ENCODE results near the gene SERINC3. TPM values are rescaled to one million over a fixed set of nuclear protein-coding genes. Genes with fewer than 3 reads are reported as not detected.

The SERINC3 gene
- total and polyA plus RNA-seq, 2 donors (not counting 1 experiment from before 2014, with no cell fraction given) = 31.4 to 51.6 TPM

DNA sequence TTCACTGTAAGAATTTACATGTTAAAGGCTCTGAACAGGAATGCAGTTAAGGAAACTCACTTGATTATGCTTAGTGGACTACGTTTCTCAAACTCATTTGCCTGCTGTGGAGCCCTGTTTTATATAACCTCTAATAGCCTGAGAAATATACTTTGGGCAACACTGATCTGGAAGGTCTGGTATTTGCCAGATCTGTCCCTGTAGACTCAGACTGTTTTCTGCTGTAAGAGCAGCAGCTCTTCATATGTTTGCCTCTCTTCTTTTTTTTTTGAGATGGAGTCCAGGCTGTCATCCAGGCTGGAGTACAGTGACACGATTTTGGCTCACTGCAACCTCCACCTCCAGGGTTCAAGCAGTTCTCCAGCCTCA lies 36.1 kb downstream of the SERINC3 start:
- no peaks in the 10 kb centered on the region for H3K27me3 ChIP-seq (replicated peaks in 1 of 4; ENCODE audit: control extremely low read depth in 1 of 4, control insufficient read depth in 3 of 4, insufficient read depth in 4 of 4, low read length in 3 of 4)
- DNase-seq (no peak), ATAC-seq (ENCODE audit: low read depth) (no peak)
- H3K36me3 ChIP-seq (replicated peaks in 1 of 2; ENCODE audit: control extremely low read depth in 1 of 2, control insufficient read depth in 1 of 2, extremely low read depth in 1 of 2, insufficient read depth in 2 of 2, low read length in 1 of 2) = peaks cover 2 to 65% of the 10 kb centered on the region in 2 experiments
- no peaks in the 10 kb centered on the region for H3K4me1 ChIP-seq (ENCODE audit: control insufficient read depth in 2 of 2, insufficient read depth in 2 of 2, low read length in 2 of 2)
- no peak overlapping the region for H3K27ac ChIP-seq (ENCODE audit: low read length in 2 of 2)
- ChIA-PET POLR2A (no interaction called here), CTCF (interaction anchor here (0.6 kb wide), 1 partner anchor 100 kb away, joined by 6 read pairs; no protein-coding TSS in a partner anchor)
- H3K4me1 Mint-ChIP-seq = peaks cover 7% of the 10 kb centered on the region
- no peak overlapping the region for H2AFZ ChIP-seq (ENCODE audit: insufficient read depth, low read depth, low read length, poor library complexity, severe bottlenecking)
- no peaks in the 10 kb centered on the region for H3K9me3 Mint-ChIP-seq (ENCODE audit: insufficient read depth)
- H3K9ac ChIP-seq (ENCODE audit: low read length) = no peak overlapping the region
- TF ChIP-seq, protein P1, sequence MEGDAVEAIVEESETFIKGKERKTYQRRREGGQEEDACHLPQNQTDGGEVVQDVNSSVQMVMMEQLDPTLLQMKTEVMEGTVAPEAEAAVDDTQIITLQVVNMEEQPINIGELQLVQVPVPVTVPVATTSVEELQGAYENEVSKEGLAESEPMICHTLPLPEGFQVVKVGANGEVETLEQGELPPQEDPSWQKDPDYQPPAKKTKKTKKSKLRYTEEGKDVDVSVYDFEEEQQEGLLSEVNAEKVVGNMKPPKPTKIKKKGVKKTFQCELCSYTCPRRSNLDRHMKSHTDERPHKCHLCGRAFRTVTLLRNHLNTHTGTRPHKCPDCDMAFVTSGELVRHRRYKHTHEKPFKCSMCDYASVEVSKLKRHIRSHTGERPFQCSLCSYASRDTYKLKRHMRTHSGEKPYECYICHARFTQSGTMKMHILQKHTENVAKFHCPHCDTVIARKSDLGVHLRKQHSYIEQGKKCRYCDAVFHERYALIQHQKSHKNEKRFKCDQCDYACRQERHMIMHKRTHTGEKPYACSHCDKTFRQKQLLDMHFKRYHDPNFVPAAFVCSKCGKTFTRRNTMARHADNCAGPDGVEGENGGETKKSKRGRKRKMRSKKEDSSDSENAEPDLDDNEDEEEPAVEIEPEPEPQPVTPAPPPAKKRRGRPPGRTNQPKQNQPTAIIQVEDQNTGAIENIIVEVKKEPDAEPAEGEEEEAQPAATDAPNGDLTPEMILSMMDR (IDR thresholded peaks at IDR 0.05) = no peak
- TF ChIP-seq EZH2 (IDR thresholded peaks at IDR 0.05; ENCODE audit: borderline replicate concordance, insufficient read depth, low read depth, low read length, poor library complexity, severe bottlenecking) = no peak
- no peak overlapping the region for H3K27ac Mint-ChIP-seq
- WGBS (ENCODE audit: insufficient coverage) = 89% methylated on average over 1 of the region's 2 CpGs
- H3K4me2 ChIP-seq (replicated peaks; ENCODE audit: low read depth, low read length, poor library complexity, severe bottlenecking) = no peak overlapping the region
- intact Hi-C loops (cut with micrococcal nuclease) = no loop called here
- no peaks in the 10 kb centered on the region for H3K9me3 ChIP-seq (ENCODE audit: control extremely low read depth in 1 of 3, control insufficient read depth in 2 of 3, insufficient read depth in 1 of 3, low read length in 2 of 3)
- no peaks in the 10 kb centered on the region for H4K20me1 ChIP-seq (ENCODE audit: control insufficient read depth, insufficient read depth, low read length, poor library complexity, severe bottlenecking)
- no peak overlapping the region for H3K4me3 ChIP-seq (ENCODE audit: control extremely low read depth in 1 of 5, extremely low read depth in 1 of 5, insufficient read depth in 1 of 5, low read depth in 2 of 5, low read length in 4 of 5)
- no peaks in the 10 kb centered on the region for H3K27me3 Mint-ChIP-seq
- peaks cover 11% of the 10 kb centered on the region for H3K79me2 ChIP-seq (ENCODE audit: control insufficient read depth, insufficient read depth, low read length)
- no peak overlapping the region for H3K4me3 Mint-ChIP-seq

DNA sequence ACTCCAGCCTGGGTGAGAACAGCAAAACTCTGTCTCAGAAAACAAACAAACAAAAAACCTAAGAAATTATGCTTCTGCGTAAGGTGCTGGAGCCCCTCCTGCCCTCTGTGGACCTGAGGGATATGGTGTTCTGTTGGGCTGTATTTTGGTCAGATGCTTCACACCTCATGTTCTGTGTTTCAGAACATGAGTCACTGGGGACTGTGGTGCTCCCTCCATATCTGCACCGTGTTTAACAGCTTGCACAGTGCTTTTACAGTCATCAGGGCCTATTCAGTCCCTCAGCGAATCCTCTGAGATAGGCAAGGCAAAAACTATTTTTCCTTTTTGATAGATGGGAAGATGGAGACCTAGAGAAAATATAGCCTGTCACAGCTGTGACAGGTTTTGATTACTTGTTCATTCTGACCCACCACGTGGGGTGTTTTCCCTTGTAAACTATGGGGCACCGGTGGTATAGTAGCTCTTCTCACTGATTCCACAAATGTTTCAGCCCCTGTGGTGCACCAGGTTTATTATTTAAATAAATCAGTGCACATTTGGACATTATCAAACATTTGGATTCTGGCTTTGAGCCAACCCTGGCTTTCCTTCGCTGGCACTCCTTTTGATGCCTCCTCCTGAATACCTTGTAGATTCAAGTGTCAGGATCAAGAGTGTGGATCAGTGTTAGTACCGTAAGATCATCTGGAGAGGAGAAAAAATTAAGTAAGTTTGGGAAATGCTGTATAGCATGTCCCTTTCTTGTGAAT lies 36.6 kb downstream of the SERINC3 start:
- TF ChIP-seq EZH2 (IDR thresholded peaks at IDR 0.05; ENCODE audit: borderline replicate concordance, insufficient read depth, low read depth, low read length, poor library complexity, severe bottlenecking) = no peak
- TF ChIP-seq, protein P1 (IDR thresholded peaks at IDR 0.05) = no peak
- Histone ChIP-seq H3K4me2 (replicated peaks; ENCODE audit: low read depth, low read length, poor library complexity, severe bottlenecking) (no peak overlapping the region), H4K20me1 (ENCODE audit: control insufficient read depth, insufficient read depth, low read length, poor library complexity, severe bottlenecking) (no peaks in the 10 kb centered on the region), H3K27ac (ENCODE audit: low read length in 2 of 2) (no peak overlapping the region), H3K4me3 (ENCODE audit: control extremely low read depth in 1 of 5, extremely low read depth in 1 of 5, insufficient read depth in 1 of 5, low read depth in 2 of 5, low read length in 4 of 5) (no peak overlapping the region), H3K36me3 (replicated peaks in 1 of 2; ENCODE audit: control extremely low read depth in 1 of 2, control insufficient read depth in 1 of 2, extremely low read depth in 1 of 2, insufficient read depth in 2 of 2, low read length in 1 of 2) (peaks cover 2 to 67% of the 10 kb centered on the region in 2 experiments), H3K79me2 (ENCODE audit: control insufficient read depth, insufficient read depth, low read length) (peaks cover 15% of the 10 kb centered on the region), H3K9me3 (ENCODE audit: control extremely low read depth in 1 of 3, control insufficient read depth in 2 of 3, insufficient read depth in 1 of 3, low read length in 2 of 3) (no peaks in the 10 kb centered on the region), H3K9ac (ENCODE audit: low read length) (no peak overlapping the region), H3K4me1 (ENCODE audit: control insufficient read depth in 2 of 2, insufficient read depth in 2 of 2, low read length in 2 of 2) (peaks cover under 1 to 4% of the 10 kb centered on the region in 2 donors), H2AFZ (ENCODE audit: insufficient read depth, low read depth, low read length, poor library complexity, severe bottlenecking) (no peak overlapping the region), H3K27me3 (replicated peaks in 1 of 4; ENCODE audit: control extremely low read depth in 1 of 4, control insufficient read depth in 3 of 4, insufficient read depth in 4 of 4, low read length in 3 of 4) (no peaks in the 10 kb centered on the region)
- Mint-ChIP-seq H3K27me3 (no peaks in the 10 kb centered on the region), H3K4me1 (peaks cover 11% of the 10 kb centered on the region), H3K9me3 (ENCODE audit: insufficient read depth) (no peaks in the 10 kb centered on the region), H3K4me3 (no peak overlapping the region), H3K27ac (no peak overlapping the region)
- intact Hi-C loops (cut with micrococcal nuclease) = no loop called here
- 86% methylated on average over 3 of the region's 7 CpGs for WGBS (ENCODE audit: insufficient coverage)
- ChIA-PET CTCF (interaction anchor here (0.6 kb wide), 1 partner anchor 99 kb away, joined by 6 read pairs; no protein-coding TSS in a partner anchor), POLR2A (no interaction called here)
- no peak for ATAC-seq (ENCODE audit: low read depth)
- no peak for DNase-seq

All from B cell (primary cell).